K562 (cell line): Measurements from ENCODE around the gene SENP7. TPM values are rescaled to one million over a fixed set of nuclear protein-coding genes. Genes with fewer than 3 reads are reported as not detected.

Experiments
- ESRRA ChIP-seq: fragments of 450-650 bp; IDR thresholded peaks from 2 replicates; pipeline ENCODE4 v1.6.1; 2014; ENCODE audit warnings: low read depth, mild to moderate bottlenecking, moderate library complexity, borderline replicate concordance
- HNRNPUL1 ChIP-seq: fragments of 200-400 bp; formaldehyde crosslinking; IDR thresholded peaks from 2 replicates; pipeline ENCODE4 v1.6.1; 2017; ENCODE audit warnings: low read length
- NBN ChIP-seq: fragments of 450-650 bp; IDR thresholded peaks from 2 replicates; pipeline ENCODE4 v1.6.1; 2016; ENCODE audit warnings: low read depth, mild to moderate bottlenecking
- RAD21 ChIP-seq, 2 experiments: fragments of 250-450 bp in 1 of 2; fragments of 450-650 bp in 1 of 2; sonication (Bioruptor Pico) in 1 of 2; formaldehyde crosslinking in 1 of 2; IDR thresholded peaks in 1 of 2; conservative IDR thresholded peaks in 1 of 2; 2 replicates each; pipeline versions ENCODE4 v1.4.0 to v1.8.0; 2020 to 2022; ENCODE audit warnings: mild to moderate bottlenecking in 2 of 2, moderate library complexity in 1 of 2
- TRIM28 ChIP-seq: fragments of 450-650 bp; IDR thresholded peaks from 2 replicates; pipeline ENCODE4 v1.6.1; 2017
- polyA plus RNA-seq, 8 experiments: library from polyadenylated mRNA; depleted of rRNA in 4 of 8; stranded (reverse) in 5 of 8; unstranded in 3 of 8; fragments of >200 nt; fragmentation: Nextera tagmentation in 2 of 8; fragmentation: Illumina TruSeq in 1 of 8; extraction: Ambion mirVana in 2 of 8; extraction: Trizol in 1 of 8; gene quantifications; 2 replicates each; pipeline versions ENCODE4 v1.2.1 to v1.2.3, GENCODE V29; 2011 to 2014; ENCODE audit warnings: inconsistent platforms in 1 of 8, missing spikeins in 1 of 8
- total RNA-seq, 7 experiments: library from RNA; depleted of rRNA in 6 of 7; stranded (reverse); fragments of >200 nt in 6 of 7; fragmentation: Illumina TruSeq in 2 of 7; extraction: Trizol in 2 of 7; gene quantifications; 2 replicates each; pipeline versions ENCODE4 v1.2.1 to v1.2.3, GENCODE V29; 2011 to 2021; ENCODE audit warnings: low replicate concordance in 1 of 7
- TF ChIP-seq, protein P1 (sequence below), 3 experiments: fragments of 200-800 bp in 1 of 3; sonication (Bioruptor generic) in 1 of 3; sonication (generic) in 1 of 3; formaldehyde crosslinking in 1 of 3; IDR thresholded peaks; 2 replicates each; pipeline versions ENCODE4 v1.6.1 to v1.8.0; 2016 to 2022; ENCODE audit warnings: mild to moderate bottlenecking in 2 of 3, missing compliant biosample characterization in 2 of 3, missing genetic modification characterization in 2 of 3, missing genetic modification reagents in 1 of 3
- TF ChIP-seq, protein P2 (sequence below): fragments of 450-650 bp; formaldehyde crosslinking; IDR thresholded peaks from 2 replicates; pipeline ENCODE4 v1.4.0; 2020; ENCODE audit warnings: mild to moderate bottlenecking, moderate library complexity

The SENP7 gene
- total and polyA plus RNA-seq, 9 of the 15 experiments (the other 6 are each of a cell fraction or from before 2014, with no cell fraction given): 4.1 to 21.9 (median 10.7) TPM

DNA sequence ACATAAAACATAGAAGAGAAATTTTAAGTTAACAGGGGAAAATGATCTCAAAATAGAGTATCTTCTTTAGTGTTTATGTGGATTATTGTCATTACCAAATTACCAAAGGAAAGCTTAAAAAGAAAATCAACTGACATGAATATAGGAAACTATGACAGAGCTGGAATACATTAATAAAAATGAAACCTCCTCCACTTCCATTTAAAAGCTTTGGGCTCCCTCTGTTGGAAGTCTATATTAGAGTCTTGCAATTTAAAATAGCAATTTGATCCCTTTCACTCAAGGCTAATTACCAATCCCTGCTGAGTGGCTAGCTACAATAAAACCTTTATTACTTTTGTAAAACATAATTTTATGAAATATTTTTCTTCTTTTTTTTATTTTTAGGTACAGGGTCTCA, 131.2 kb downstream of the SENP7 start (continued):
- TF ChIP-seq NBN (peak; percentile 40; the same call in 1 of the 2 replicates), TRIM28 (0 out of 2 replicates have a peak, but pooled peaks have one; percentile 65), HNRNPUL1 (no peak), RAD21 (CRISPR knock-in tag; conservative IDR thresholded peaks at IDR 0.05 in 1 of 2, IDR thresholded peaks at IDR 0.05 in 1 of 2) (peak; percentile 32 to 75; a peak in 3 of 4 replicates), ESRRA (no peak)
- TF ChIP-seq, protein P1, sequence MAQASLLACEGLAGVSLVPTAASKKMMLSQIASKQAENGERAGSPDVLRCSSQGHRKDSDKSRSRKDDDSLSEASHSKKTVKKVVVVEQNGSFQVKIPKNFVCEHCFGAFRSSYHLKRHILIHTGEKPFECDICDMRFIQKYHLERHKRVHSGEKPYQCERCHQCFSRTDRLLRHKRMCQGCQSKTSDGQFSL (CRISPR knock-in tag; IDR thresholded peaks at IDR 0.05): no peak
- TF ChIP-seq, protein P1 (tag; IDR thresholded peaks at IDR 0.05): no peak
- TF ChIP-seq, protein P2, sequence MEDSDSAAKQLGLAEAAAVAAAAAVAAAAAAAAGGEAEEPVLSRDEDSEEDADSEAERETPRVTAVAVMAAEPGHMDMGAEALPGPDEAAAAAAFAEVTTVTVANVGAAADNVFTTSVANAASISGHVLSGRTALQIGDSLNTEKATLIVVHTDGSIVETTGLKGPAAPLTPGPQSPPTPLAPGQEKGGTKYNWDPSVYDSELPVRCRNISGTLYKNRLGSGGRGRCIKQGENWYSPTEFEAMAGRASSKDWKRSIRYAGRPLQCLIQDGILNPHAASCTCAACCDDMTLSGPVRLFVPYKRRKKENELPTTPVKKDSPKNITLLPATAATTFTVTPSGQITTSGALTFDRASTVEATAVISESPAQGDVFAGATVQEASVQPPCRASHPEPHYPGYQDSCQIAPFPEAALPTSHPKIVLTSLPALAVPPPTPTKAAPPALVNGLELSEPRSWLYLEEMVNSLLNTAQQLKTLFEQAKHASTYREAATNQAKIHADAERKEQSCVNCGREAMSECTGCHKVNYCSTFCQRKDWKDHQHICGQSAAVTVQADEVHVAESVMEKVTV: 0 out of 2 replicates have a peak, but pooled peaks have one; percentile 12
